Breast epithelium (tissue), 3 donors: ENCODE data around the gene KLF3.

Experiments
- POLR2AphosphoS5 ChIP-seq, 3 donors: sonication (generic); formaldehyde crosslinking; IDR thresholded peaks; one replicate each; pipeline ENCODE4 v1.6.1; 2017; ENCODE audit warnings: antibody characterized with exemption in 3 of 3
- TF ChIP-seq, protein P1 (sequence below), 3 donors: fragments of 450-650 bp; IDR thresholded peaks; one replicate each; pipeline ENCODE4 v1.5.1; 2016 to 2017; ENCODE audit warnings: antibody characterized with exemption in 3 of 3, mild to moderate bottlenecking in 3 of 3, moderate library complexity in 3 of 3

GRCh38 chr4:38621831-38622230 lies 42.2 kb upstream of the KLF3 start:
- no peak for TF ChIP-seq POLR2AphosphoS5 (IDR thresholded peaks at IDR 0.05)
- TF ChIP-seq, protein P1, sequence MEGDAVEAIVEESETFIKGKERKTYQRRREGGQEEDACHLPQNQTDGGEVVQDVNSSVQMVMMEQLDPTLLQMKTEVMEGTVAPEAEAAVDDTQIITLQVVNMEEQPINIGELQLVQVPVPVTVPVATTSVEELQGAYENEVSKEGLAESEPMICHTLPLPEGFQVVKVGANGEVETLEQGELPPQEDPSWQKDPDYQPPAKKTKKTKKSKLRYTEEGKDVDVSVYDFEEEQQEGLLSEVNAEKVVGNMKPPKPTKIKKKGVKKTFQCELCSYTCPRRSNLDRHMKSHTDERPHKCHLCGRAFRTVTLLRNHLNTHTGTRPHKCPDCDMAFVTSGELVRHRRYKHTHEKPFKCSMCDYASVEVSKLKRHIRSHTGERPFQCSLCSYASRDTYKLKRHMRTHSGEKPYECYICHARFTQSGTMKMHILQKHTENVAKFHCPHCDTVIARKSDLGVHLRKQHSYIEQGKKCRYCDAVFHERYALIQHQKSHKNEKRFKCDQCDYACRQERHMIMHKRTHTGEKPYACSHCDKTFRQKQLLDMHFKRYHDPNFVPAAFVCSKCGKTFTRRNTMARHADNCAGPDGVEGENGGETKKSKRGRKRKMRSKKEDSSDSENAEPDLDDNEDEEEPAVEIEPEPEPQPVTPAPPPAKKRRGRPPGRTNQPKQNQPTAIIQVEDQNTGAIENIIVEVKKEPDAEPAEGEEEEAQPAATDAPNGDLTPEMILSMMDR (IDR thresholded peaks at IDR 0.05), result no peak
